GM10847 (cell line): ENCODE data around the gene BCL10.

Experiments used
- POLR2A ChIP-seq: IDR thresholded peaks from 2 replicates; pipeline ENCODE4 v1.6.1; 2011; ENCODE audit not compliant: insufficient read length; ENCODE audit errors: extremely low read depth

Gene BCL10

GRCh38 chr1:85259118-85259911 is 17.1 kb downstream of the BCL10 start, which contains the start of gene C1orf52:
Gene C1orf52, minus strand, starts transcription at chr1:85259662. Its CDS starts 29 bp downstream, at chr1:85259633.
- peak; percentile 91 for TF ChIP-seq POLR2A

GRCh38 chr1:85258536-85259117 is 17.8 kb downstream of the BCL10 start:
- no peak for TF ChIP-seq POLR2A

GRCh38 chr1:85245891-85246290 is 30.5 kb downstream of the BCL10 start:
- TF ChIP-seq POLR2A, result no peak

GRCh38 chr1:85245456-85245855 is 31.0 kb downstream of the BCL10 start:
- TF ChIP-seq POLR2A, result no peak

GRCh38 chr1:85244271-85245061 is 32.0 kb downstream of the BCL10 start:
- TF ChIP-seq POLR2A, result no peak

GRCh38 chr1:85243372-85243771 is 33.1 kb downstream of the BCL10 start:
- no peak for TF ChIP-seq POLR2A

- no peak for TF ChIP-seq POLR2A
Observed at GRCh38 chr1:85240643-85241042, 35.8 kb downstream of the BCL10 start.

- TF ChIP-seq POLR2A, result no peak
Observed at GRCh38 chr1:85240174-85240601, 36.2 kb downstream of the BCL10 start.

- no peak for TF ChIP-seq POLR2A
Observed at GRCh38 chr1:85237613-85238012, 38.8 kb downstream of the BCL10 start.

- TF ChIP-seq POLR2A, result no peak
Observed at GRCh38 chr1:85230305-85230977, 46.0 kb downstream of the BCL10 start.

GRCh38 chr1:85229574-85230097 is 46.8 kb downstream of the BCL10 start:
- TF ChIP-seq POLR2A, result no peak

- no peak for TF ChIP-seq POLR2A
Observed at GRCh38 chr1:85228972-85229371, 47.5 kb downstream of the BCL10 start.

- no peak for TF ChIP-seq POLR2A
Observed at GRCh38 chr1:85225624-85226380, 50.6 kb downstream of the BCL10 start.
